ENCODE results near the gene SLC16A4. TPM values are rescaled to one million over a fixed set of nuclear protein-coding genes. Genes with fewer than 3 reads are reported as not detected.

The SLC16A4 gene
- total and polyA plus RNA-seq, 2 experiments from 2014 or later: 15.6 to 28.1 TPM

- H3K4me3 ChIP-seq: no peak overlapping the region
- no peaks in the 10 kb centered on the region for H3F3A ChIP-seq (ENCODE audit: insufficient read depth)
- no peaks in the 10 kb centered on the region for H3K9me2 ChIP-seq (ENCODE audit: insufficient read depth)
- no peak for DNase-seq
- in situ Hi-C loops (cut with MboI): no loop called here
- no peak for TF ChIP-seq EZH2 (IDR thresholded peaks at IDR 0.05; ENCODE audit: insufficient read depth, poor library complexity, severe bottlenecking)
- no peak for TF ChIP-seq EZH2phosphoT487 (IDR thresholded peaks at IDR 0.05; ENCODE audit: insufficient read depth, low read depth)
- no peak overlapping the region for H2AFZ ChIP-seq
- H4K20me1 ChIP-seq (ENCODE audit: insufficient read depth): peaks cover 11% of the 10 kb centered on the region; the same call in 1 of the 2 replicates
- peaks cover 70% of the 10 kb centered on the region for H3K4me1 ChIP-seq (ENCODE audit: insufficient read depth)
- peaks cover 32% of the 10 kb centered on the region; the same call in 1 of the 2 replicates for H3K36me3 ChIP-seq (ENCODE audit: low read depth)
- WGBS, 2 experiments (ENCODE audit: low coverage in 1 of 2, low lambda C conversion rate in 2 of 2, missing lambda C conversion rate in 2 of 2): 82 to 83% methylated on average over 3 of the region's 3 CpGs
- H3K4me2 ChIP-seq (ENCODE audit: unreplicated experiment): no peak overlapping the region
- no peak overlapping the region for H3K27ac ChIP-seq
- no peaks in the 10 kb centered on the region for H3K9me3 ChIP-seq (ENCODE audit: low read depth)
- no peaks in the 10 kb centered on the region for H3K27me3 ChIP-seq (replicated peaks; ENCODE audit: insufficient read depth)
- H3K9ac ChIP-seq: no peak overlapping the region
- peaks cover 100% of the 10 kb centered on the region for H3K79me2 ChIP-seq (ENCODE audit: insufficient read depth)
Measured at GRCh38 chr1:110345480-110345879, 45.3 kb downstream of the SLC16A4 start.

GRCh38 chr1:110344152-110344551, 46.7 kb downstream of the SLC16A4 start:
- no peaks in the 10 kb centered on the region for H3K27me3 ChIP-seq (replicated peaks; ENCODE audit: insufficient read depth)
- H3K4me2 ChIP-seq (ENCODE audit: unreplicated experiment): peak overlapping the region; percentile 68
- peaks cover 32% of the 10 kb centered on the region; the same call in 1 of the 2 replicates for H3K36me3 ChIP-seq (ENCODE audit: low read depth)
- no peaks in the 10 kb centered on the region for H3K9me2 ChIP-seq (ENCODE audit: insufficient read depth)
- WGBS, 2 experiments (ENCODE audit: low coverage in 1 of 2, low lambda C conversion rate in 2 of 2, missing lambda C conversion rate in 2 of 2): 69 to 71% methylated on average over 3 of the region's 3 CpGs
- no peak overlapping the region for H3K27ac ChIP-seq
- DNase-seq: no peak
- H3K4me3 ChIP-seq: peak overlapping the region; percentile 63; the same call in 1 of the 2 replicates
- in situ Hi-C loops (cut with MboI): no loop called here
- no peak overlapping the region for H2AFZ ChIP-seq
- no peak for TF ChIP-seq EZH2 (IDR thresholded peaks at IDR 0.05; ENCODE audit: insufficient read depth, poor library complexity, severe bottlenecking)
- TF ChIP-seq EZH2phosphoT487 (IDR thresholded peaks at IDR 0.05; ENCODE audit: insufficient read depth, low read depth): no peak
- no peaks in the 10 kb centered on the region for H3K9me3 ChIP-seq (ENCODE audit: low read depth)
- H3F3A ChIP-seq (ENCODE audit: insufficient read depth): no peaks in the 10 kb centered on the region
- peaks cover 98% of the 10 kb centered on the region for H3K79me2 ChIP-seq (ENCODE audit: insufficient read depth)
- peaks cover 65% of the 10 kb centered on the region for H3K4me1 ChIP-seq (ENCODE audit: insufficient read depth)
- H4K20me1 ChIP-seq (ENCODE audit: insufficient read depth): peaks cover 11% of the 10 kb centered on the region; the same call in 1 of the 2 replicates
- no peak overlapping the region for H3K9ac ChIP-seq

- in situ Hi-C loops (cut with MboI): no loop called here
- peak overlapping the region; percentile 51; the same call in 1 of the 2 replicates for H3K9ac ChIP-seq
Measured at GRCh38 chr1:110343249-110343648, 47.6 kb downstream of the SLC16A4 start.

GRCh38 chr1:110341872-110342331, 48.9 kb downstream of the SLC16A4 start:
- Histone ChIP-seq H4K20me1 (ENCODE audit: insufficient read depth) (peaks cover 11% of the 10 kb centered on the region; the same call in 1 of the 2 replicates), H3K79me2 (ENCODE audit: insufficient read depth) (peaks cover 75% of the 10 kb centered on the region), H3K36me3 (ENCODE audit: low read depth) (peaks cover 32% of the 10 kb centered on the region; the same call in 1 of the 2 replicates), H3K9ac (peak overlapping the region; percentile 51; the same call in 1 of the 2 replicates), H3K4me2 (ENCODE audit: unreplicated experiment) (peak overlapping the region; percentile 68), H2AFZ (no peak overlapping the region), H3K4me1 (ENCODE audit: insufficient read depth) (peaks cover 59% of the 10 kb centered on the region), H3K4me3 (peak overlapping the region; percentile 63), H3F3A (ENCODE audit: insufficient read depth) (peaks cover 10% of the 10 kb centered on the region; the same call in 1 of the 2 replicates), H3K27me3 (replicated peaks; ENCODE audit: insufficient read depth) (no peaks in the 10 kb centered on the region), H3K27ac (no peak overlapping the region), H3K9me2 (ENCODE audit: insufficient read depth) (no peaks in the 10 kb centered on the region), H3K9me3 (ENCODE audit: low read depth) (no peaks in the 10 kb centered on the region)
- WGBS, 2 experiments (ENCODE audit: low coverage in 1 of 2, low lambda C conversion rate in 2 of 2, missing lambda C conversion rate in 2 of 2): 49% methylated on average over 9 of the region's 9 CpGs
- no peak for DNase-seq
- no peak for TF ChIP-seq EZH2 (IDR thresholded peaks at IDR 0.05; ENCODE audit: insufficient read depth, poor library complexity, severe bottlenecking)
- in situ Hi-C loops (cut with MboI): no loop called here

More at GRCh38 chr1:110343249-110343648, 47.6 kb downstream of the SLC16A4 start:
- Histone ChIP-seq H3K79me2 (ENCODE audit: insufficient read depth) (peaks cover 89% of the 10 kb centered on the region), H3K4me2 (ENCODE audit: unreplicated experiment) (peak overlapping the region; percentile 68), H3F3A (ENCODE audit: insufficient read depth) (no peaks in the 10 kb centered on the region), H3K9me3 (ENCODE audit: low read depth) (no peaks in the 10 kb centered on the region), H3K27me3 (replicated peaks; ENCODE audit: insufficient read depth) (no peaks in the 10 kb centered on the region), H3K9me2 (ENCODE audit: insufficient read depth) (no peaks in the 10 kb centered on the region), H4K20me1 (ENCODE audit: insufficient read depth) (peaks cover 11% of the 10 kb centered on the region; the same call in 1 of the 2 replicates), H3K27ac (no peak overlapping the region), H2AFZ (no peak overlapping the region), H3K4me1 (ENCODE audit: insufficient read depth) (peaks cover 56% of the 10 kb centered on the region), H3K36me3 (ENCODE audit: low read depth) (peaks cover 32% of the 10 kb centered on the region; the same call in 1 of the 2 replicates), H3K4me3 (peak overlapping the region; percentile 63)
- TF ChIP-seq EZH2 (IDR thresholded peaks at IDR 0.05; ENCODE audit: insufficient read depth, poor library complexity, severe bottlenecking) (no peak), EZH2phosphoT487 (IDR thresholded peaks at IDR 0.05; ENCODE audit: insufficient read depth, low read depth) (no peak)
- 68 to 74% methylated on average over 2 of the region's 2 CpGs for WGBS, 2 experiments (ENCODE audit: low coverage in 1 of 2, low lambda C conversion rate in 2 of 2, missing lambda C conversion rate in 2 of 2)
- no peak for DNase-seq
